GM10248 (cell line): ENCODE data around the gene BANF2.

Experiments
- CTCF ChIA-PET: fragments of 300-600 bp; sonication (Branson Sonifier 250); formaldehyde crosslinking; extraction: SDS; loops from one replicate; lab custom pipeline; 2021; ENCODE audit warnings: antibody characterized with exemption; lab: Yijun Ruan, JAX
- POLR2A ChIA-PET: fragments of 350-650 bp; sonication (Branson Sonifier 250); formaldehyde crosslinking; extraction: SDS; loops from one replicate; lab custom pipeline; 2020; ENCODE audit warnings: antibody characterized with exemption; lab: Yijun Ruan, JAX
- DNase-seq: peaks from one replicate; pipeline ENCODE4 v3.0.0; 2012; ENCODE audit errors: extremely low spot score
- TF ChIP-seq, protein P1 (sequence below): IDR thresholded peaks from 2 replicates; pipeline ENCODE4 v1.5.1; 2012; ENCODE audit warnings: mild to moderate bottlenecking, low read depth; ENCODE audit errors: extremely low read depth, missing control alignments, control extremely low read depth

BANF2 gene

GRCh38 chr20:17667445-17667844, 32.3 kb upstream of the BANF2 start:
- CTCF ChIA-PET: interaction anchor here (1.4 to 5.8 kb wide), 6 partner anchors 9 to 272 kb away, joined by 3 to 57 read pairs (median 8); partner anchors contain the start of gene RRBP1
- DNase-seq: no peak
- TF ChIP-seq, protein P1, sequence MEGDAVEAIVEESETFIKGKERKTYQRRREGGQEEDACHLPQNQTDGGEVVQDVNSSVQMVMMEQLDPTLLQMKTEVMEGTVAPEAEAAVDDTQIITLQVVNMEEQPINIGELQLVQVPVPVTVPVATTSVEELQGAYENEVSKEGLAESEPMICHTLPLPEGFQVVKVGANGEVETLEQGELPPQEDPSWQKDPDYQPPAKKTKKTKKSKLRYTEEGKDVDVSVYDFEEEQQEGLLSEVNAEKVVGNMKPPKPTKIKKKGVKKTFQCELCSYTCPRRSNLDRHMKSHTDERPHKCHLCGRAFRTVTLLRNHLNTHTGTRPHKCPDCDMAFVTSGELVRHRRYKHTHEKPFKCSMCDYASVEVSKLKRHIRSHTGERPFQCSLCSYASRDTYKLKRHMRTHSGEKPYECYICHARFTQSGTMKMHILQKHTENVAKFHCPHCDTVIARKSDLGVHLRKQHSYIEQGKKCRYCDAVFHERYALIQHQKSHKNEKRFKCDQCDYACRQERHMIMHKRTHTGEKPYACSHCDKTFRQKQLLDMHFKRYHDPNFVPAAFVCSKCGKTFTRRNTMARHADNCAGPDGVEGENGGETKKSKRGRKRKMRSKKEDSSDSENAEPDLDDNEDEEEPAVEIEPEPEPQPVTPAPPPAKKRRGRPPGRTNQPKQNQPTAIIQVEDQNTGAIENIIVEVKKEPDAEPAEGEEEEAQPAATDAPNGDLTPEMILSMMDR: no peak
- POLR2A ChIA-PET: no interaction called here

GRCh38 chr20:17668432-17668831, 31.3 kb upstream of the BANF2 start:
- TF ChIP-seq, protein P1: no peak
- CTCF ChIA-PET: interaction anchor here (1.5 to 5.8 kb wide), 3 partner anchors 8 to 13 kb away, joined by 3 to 57 read pairs (median 23); partner anchors contain the start of gene RRBP1
- DNase-seq: no peak
- POLR2A ChIA-PET: no interaction called here

GRCh38 chr20:17669306-17669931, 30.3 kb upstream of the BANF2 start:
- no peak for DNase-seq
- ChIA-PET POLR2A (no interaction called here), CTCF (interaction anchor here (5.1 to 5.8 kb wide), 2 partner anchors 12 to 14 kb away, joined by 23 to 57 read pairs; partner anchors contain the start of gene RRBP1)
- TF ChIP-seq, protein P1: no peak

GRCh38 chr20:17671011-17671410, 28.8 kb upstream of the BANF2 start:
- CTCF ChIA-PET: interaction anchor here (3.2 kb wide), 1 partner anchor 12 kb away, joined by 13 read pairs; the partner anchor contains the start of gene RRBP1
- TF ChIP-seq, protein P1: no peak
- DNase-seq: no peak
- POLR2A ChIA-PET: no interaction called here

GRCh38 chr20:17671565-17671964, 28.2 kb upstream of the BANF2 start:
- DNase-seq: no peak
- ChIA-PET CTCF (interaction anchor here (3.2 kb wide), 1 partner anchor 11 kb away, joined by 13 read pairs; the partner anchor contains the start of gene RRBP1), POLR2A (no interaction called here)
- TF ChIP-seq, protein P1: no peak

DNA sequence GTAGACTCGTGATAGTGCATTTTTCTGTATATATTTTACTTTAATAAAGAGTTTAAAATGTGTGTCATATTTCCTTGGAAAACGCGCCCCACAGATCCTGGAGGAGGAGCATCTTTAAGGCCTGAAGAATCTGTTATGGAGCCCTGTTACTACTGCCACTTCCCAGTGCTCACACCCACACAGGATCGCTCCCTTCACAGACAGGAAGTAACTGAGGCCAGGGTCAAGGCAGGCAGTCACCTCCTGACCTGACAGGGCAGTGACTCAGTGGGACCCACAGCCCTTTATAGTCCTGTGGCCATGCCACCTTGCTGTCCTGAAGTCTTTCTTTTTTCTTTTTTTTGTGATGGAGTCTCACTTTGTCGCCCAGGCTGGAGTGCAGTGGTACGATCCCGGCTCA, 26.7 kb upstream of the BANF2 start:
- DNase-seq: no peak
- POLR2A ChIA-PET: no interaction called here
- TF ChIP-seq, protein P1: no peak
- CTCF ChIA-PET: interaction anchor here (3.2 kb wide), 1 partner anchor 10 kb away, joined by 13 read pairs; the partner anchor contains the start of gene RRBP1
